Breast epithelium (tissue), 4 donors: ENCODE measurements around the gene LRRC36. TPM values are rescaled to one million over a fixed set of nuclear protein-coding genes. Genes with fewer than 3 reads are reported as not detected.

Source experiments
- DNase-seq, 2 donors: peaks; one replicate each; pipeline ENCODE4 v3.0.0-alpha.2; 2019; ENCODE audit warnings: low spot score in 2 of 2
- H3K27ac ChIP-seq, 2 donors: fragments of 200-600 bp; sonication (generic) in 1 of 2; one replicate each; pipeline ENCODE4 v1.5.1; 2016 to 2019; ENCODE audit warnings: mild to moderate bottlenecking in 1 of 2
- H3K27me3 ChIP-seq, 2 donors: fragments of 200-600 bp; sonication (generic) in 1 of 2; one replicate each; pipeline versions ENCODE4 v1.5.1 to v1.6.0; 2017 to 2019; ENCODE audit warnings: control low read depth in 1 of 2, mild to moderate bottlenecking in 1 of 2
- H3K36me3 ChIP-seq: fragments of 200-600 bp; one replicate; pipeline ENCODE4 v1.5.1; 2019
- H3K4me1 ChIP-seq, 2 donors: fragments of 200-600 bp; sonication (generic); one replicate each; pipeline ENCODE4 v1.5.1; 2016 to 2019; ENCODE audit warnings: control low read depth in 1 of 2
- H3K4me3 ChIP-seq, 3 donors: fragments of 200-600 bp; sonication (generic); 1 replicate in 2 of 3; 2 replicates in 1 of 3; pipeline ENCODE4 v1.5.1; 2016 to 2019; ENCODE audit warnings: mild to moderate bottlenecking in 3 of 3, moderate library complexity in 2 of 3
- H3K9me3 ChIP-seq, 2 donors: fragments of 200-600 bp; sonication (generic) in 1 of 2; one replicate each; pipeline ENCODE4 v1.5.1; 2016 to 2019; ENCODE audit warnings: control low read depth in 1 of 2
- CTCF ChIP-seq, 3 donors: fragments of 450-650 bp; IDR thresholded peaks; one replicate each; pipeline ENCODE4 v1.5.1; 2016 to 2017; ENCODE audit warnings: antibody characterized with exemption in 3 of 3, mild to moderate bottlenecking in 3 of 3, moderate library complexity in 3 of 3
- POLR2A ChIP-seq: fragments of 450-650 bp; IDR thresholded peaks from one replicate; pipeline ENCODE4 v1.6.1; 2016; ENCODE audit warnings: antibody characterized with exemption, mild to moderate bottlenecking, moderate library complexity
- POLR2AphosphoS5 ChIP-seq, 3 donors: sonication (generic); formaldehyde crosslinking; IDR thresholded peaks; one replicate each; pipeline ENCODE4 v1.6.1; 2017; ENCODE audit warnings: antibody characterized with exemption in 3 of 3
- intact Hi-C: fragments of 100-400 bp; cut with DNase I; formaldehyde crosslinking; loops from one replicate; pipeline ENCODE4 v1.15.1; 2023; ENCODE audit warnings: low total_unique reads
- total RNA-seq, 3 donors: library from RNA; depleted of rRNA; stranded (reverse); fragments of >200 nt; gene quantifications; one replicate each; pipeline ENCODE4 v1.1.0, GENCODE V29; 2016

LRRC36 gene
- total RNA-seq, 3 donors from 2014 or later: 0.16 to 3.3 (median 0.59) TPM

GRCh38 chr16:67393788-67394154, 67.2 kb downstream of the LRRC36 start:
- H3K27me3 ChIP-seq: no peaks in the 10 kb centered on the region
- TF ChIP-seq POLR2AphosphoS5 (IDR thresholded peaks at IDR 0.05): no peak
- peaks cover 6 to 25% of the 10 kb centered on the region in 2 donors for H3K4me1 ChIP-seq
- H3K9me3 ChIP-seq: no peaks in the 10 kb centered on the region
- H3K4me3 ChIP-seq: peak overlapping the region; percentile 42 to 65 (median 43)
- intact Hi-C loops: loop anchor here (1.0 kb wide), 1 partner anchor 28 kb away; no protein-coding TSS in a partner anchor
- no peak for DNase-seq
- no peaks in the 10 kb centered on the region for H3K36me3 ChIP-seq
- peak overlapping the region; percentile 73 to 82 for H3K27ac ChIP-seq

DNA sequence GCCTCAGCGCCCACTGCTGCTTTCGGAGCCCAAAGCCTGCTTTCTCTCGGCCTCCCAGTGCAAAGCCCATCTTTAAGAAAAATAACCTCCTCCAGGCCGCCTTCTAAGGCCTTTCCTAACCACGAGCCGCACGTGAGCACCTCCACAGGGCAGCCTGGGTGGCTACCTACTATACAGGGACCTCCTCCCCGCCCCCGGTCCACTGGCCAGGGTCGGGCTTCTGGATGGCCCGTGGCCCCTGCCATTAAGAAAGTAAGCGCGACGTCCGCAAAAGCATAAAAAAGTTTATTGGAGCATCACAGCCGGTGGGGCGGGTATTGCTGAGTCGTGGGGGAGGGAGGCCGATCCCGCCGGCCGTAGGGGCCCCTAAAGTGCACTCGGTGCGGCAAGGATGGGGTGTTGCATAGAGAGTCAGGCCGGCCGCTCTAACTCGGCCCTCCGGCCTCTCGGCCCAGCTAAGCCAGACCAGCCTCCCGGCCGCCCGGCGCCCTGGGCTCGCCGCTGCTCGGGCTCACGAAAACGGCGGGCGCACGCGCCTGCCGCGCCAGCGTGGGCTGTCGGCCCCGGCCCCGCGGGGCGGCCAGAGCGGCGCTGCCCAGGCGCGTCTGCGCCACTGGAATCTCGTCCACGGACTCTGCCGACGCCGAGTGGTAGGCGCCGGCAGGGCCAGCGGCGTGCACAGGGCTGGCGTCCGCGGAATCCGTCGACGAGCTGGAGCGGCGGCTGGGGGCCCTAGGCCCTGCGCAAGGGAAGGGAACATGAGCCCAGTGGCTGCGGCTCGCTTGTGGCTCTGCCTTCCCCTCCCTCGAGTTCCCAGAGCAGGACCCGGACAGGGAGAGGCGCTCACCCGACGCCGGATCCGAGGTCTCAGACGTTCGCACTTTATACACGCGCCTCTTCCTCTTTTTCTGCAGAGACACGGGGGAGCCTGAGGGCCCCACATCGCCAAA, 67.8 kb downstream of the LRRC36 start:
- Histone ChIP-seq H3K27me3 (no peaks in the 10 kb centered on the region), H3K4me3 (peak overlapping the region; percentile 42 to 65 (median 43)), H3K9me3 (no peaks in the 10 kb centered on the region), H3K4me1 (peaks cover 6 to 25% of the 10 kb centered on the region in 2 donors), H3K36me3 (no peaks in the 10 kb centered on the region), H3K27ac (peak overlapping the region; percentile 73 to 82)
- intact Hi-C loops: loop anchor here (1.0 kb wide), 1 partner anchor 27 kb away; no protein-coding TSS in a partner anchor
- TF ChIP-seq CTCF (IDR thresholded peaks at IDR 0.05): no peak
- no peak for DNase-seq

DNA sequence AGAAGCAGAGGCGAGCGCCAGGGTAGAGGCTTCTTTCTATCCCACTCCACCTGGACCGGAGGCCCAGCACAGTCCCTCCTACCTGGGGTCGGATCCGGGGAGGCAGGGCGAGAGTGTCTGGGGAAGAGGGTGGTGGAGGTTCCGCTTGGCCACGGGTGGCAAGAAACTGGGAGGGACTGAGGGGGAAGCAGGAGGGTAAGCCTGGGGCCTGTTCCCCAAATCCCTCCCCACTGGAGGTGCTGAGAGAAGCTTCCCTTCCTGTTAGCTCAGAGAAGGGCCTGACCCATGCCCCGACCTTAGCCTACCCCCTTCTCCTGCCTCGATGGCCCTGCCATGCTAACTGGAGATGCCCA, 68.5 kb downstream of the LRRC36 start:
- TF ChIP-seq POLR2AphosphoS5 (IDR thresholded peaks at IDR 0.05): no peak
- no peak for TF ChIP-seq CTCF (IDR thresholded peaks at IDR 0.05)
- TF ChIP-seq POLR2A: no peak
- DNase-seq: no peak
- H3K27me3 ChIP-seq: no peaks in the 10 kb centered on the region
- H3K4me1 ChIP-seq: peaks cover 6 to 25% of the 10 kb centered on the region in 2 donors
- peak overlapping the region; percentile 21 to 82 for H3K27ac ChIP-seq
- H3K4me3 ChIP-seq: peak overlapping the region in 1 of 3 donors; percentile 42
- intact Hi-C loops: no loop called here
- H3K36me3 ChIP-seq: no peaks in the 10 kb centered on the region
- H3K9me3 ChIP-seq: no peaks in the 10 kb centered on the region

- no peak for DNase-seq
- peak overlapping the region in 1 of 3 donors; percentile 2 for H3K4me3 ChIP-seq
- peaks cover 6 to 25% of the 10 kb centered on the region in 2 donors for H3K4me1 ChIP-seq
- H3K27ac ChIP-seq: peak overlapping the region; percentile 21 to 86
- TF ChIP-seq POLR2A (no peak), CTCF (IDR thresholded peaks at IDR 0.05) (no peak), POLR2AphosphoS5 (IDR thresholded peaks at IDR 0.05) (no peak)
- intact Hi-C loops: no loop called here
- H3K36me3 ChIP-seq: no peaks in the 10 kb centered on the region
- no peaks in the 10 kb centered on the region for H3K27me3 ChIP-seq
- H3K9me3 ChIP-seq: no peaks in the 10 kb centered on the region
These were observed 69.0 kb downstream of the LRRC36 start for GRCh38 chr16:67395458-67396158.

DNA sequence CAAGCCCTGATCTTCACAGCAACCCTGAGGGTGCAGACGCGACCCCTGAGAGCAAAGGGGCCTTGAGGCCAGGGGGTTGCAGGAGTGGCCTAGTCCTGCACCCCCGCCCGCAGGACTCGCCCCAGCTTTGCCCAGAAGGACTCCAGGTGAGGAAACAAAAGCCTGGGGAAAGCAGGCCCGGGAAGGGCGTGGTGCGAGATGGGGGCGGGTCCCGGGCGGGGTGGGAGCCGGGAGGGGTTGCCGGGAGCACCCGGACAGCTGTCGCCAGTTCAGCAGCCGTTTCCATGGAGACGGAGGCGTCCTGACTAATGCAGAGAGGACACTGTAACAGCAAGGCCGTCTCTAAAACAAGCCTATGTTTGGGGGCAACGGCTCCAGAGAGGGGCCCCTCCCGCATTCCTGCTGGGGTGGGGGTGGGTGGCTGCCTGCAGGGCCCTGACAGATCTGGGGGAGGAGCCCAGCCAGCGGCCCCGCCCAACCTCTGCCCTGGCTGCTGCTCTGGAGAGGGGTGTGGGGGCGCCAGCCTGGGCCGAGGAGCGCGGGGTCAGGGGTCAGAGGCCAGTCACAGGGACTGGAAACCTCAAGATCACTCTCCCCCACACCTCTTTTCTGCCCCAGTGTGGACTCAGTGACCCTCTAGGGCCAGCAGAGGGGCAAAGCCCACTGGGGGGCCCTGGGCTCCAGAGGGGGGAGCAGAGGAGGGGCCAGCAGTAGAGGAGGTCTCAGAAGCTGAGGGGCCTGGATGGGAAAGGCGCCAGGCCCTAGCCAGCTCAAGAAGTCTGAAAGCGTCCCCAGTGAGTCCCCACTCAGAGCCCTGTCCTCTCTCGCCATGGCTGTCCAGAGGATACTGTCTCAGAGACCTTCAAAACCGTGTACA, 69.8 kb downstream of the LRRC36 start:
- peak; percentile 69 to 83 for DNase-seq
- H3K4me3 ChIP-seq: peak overlapping the region in 1 of 3 donors; percentile 2
- intact Hi-C loops: no loop called here
- H3K9me3 ChIP-seq: no peaks in the 10 kb centered on the region
- H3K36me3 ChIP-seq: no peaks in the 10 kb centered on the region
- peak overlapping the region; percentile 60 to 86 for H3K27ac ChIP-seq
- H3K27me3 ChIP-seq: no peaks in the 10 kb centered on the region
- TF ChIP-seq CTCF (IDR thresholded peaks at IDR 0.05) (no peak), POLR2A (no peak), POLR2AphosphoS5 (IDR thresholded peaks at IDR 0.05) (no peak)
- peaks cover 6 to 25% of the 10 kb centered on the region in 2 donors for H3K4me1 ChIP-seq
